ENCODE results near the gene SLC28A1. TPM values are rescaled to one million over a fixed set of nuclear protein-coding genes. Genes with fewer than 3 reads are reported as not detected.

SLC28A1 gene
- total and polyA plus RNA-seq, 2 of the 4 experiments (the other 2 are of a cell fraction), result not detected

- H3K4me2 ChIP-seq (ENCODE audit: low read depth, low read length), result no peak overlapping the region
- WGBS, 2 experiments (ENCODE audit: extremely low coverage in 2 of 2, insufficient read length in 1 of 2), result no CpG with 5 or more reads among the region's 1 CpG
- DNase-seq (no peak), ATAC-seq (ENCODE audit: low read depth) (no peak)
- dilution Hi-C loops (cut with HindIII; ENCODE audit: low sequenced_read_pairs, unreplicated experiment) (no loop called here), in situ Hi-C loops (cut with MboI; ENCODE audit: low sequenced_read_pairs) (no loop called here), intact Hi-C loops (cut with micrococcal nuclease) (no loop called here)
- ChIA-PET CTCF (no interaction called here), POLR2A (ENCODE audit: unreplicated experiment) (no interaction called here)
- H2AK9ac ChIP-seq (replicated peaks; ENCODE audit: low read depth, low read length, poor library complexity), result no peak overlapping the region
- H2AFZ ChIP-seq (replicated peaks; ENCODE audit: low read length, poor library complexity), result no peak overlapping the region
- no peak overlapping the region for H3K14ac ChIP-seq (replicated peaks; ENCODE audit: low read depth, low read length)
- H3K9me3 ChIP-seq (ENCODE audit: control insufficient read depth, insufficient read depth, low read length), result no peaks in the 10 kb centered on the region
- peak overlapping the region; percentile 32; the same call in 1 of the 2 replicates for H2AK5ac ChIP-seq (ENCODE audit: low read depth, low read length)
- H2BK20ac ChIP-seq (ENCODE audit: low read depth, low read length), result no peak overlapping the region
- H4K8ac ChIP-seq (ENCODE audit: low read depth in 2 of 2, low read length in 2 of 2), result no peak overlapping the region
- peaks cover 8% of the 10 kb centered on the region; the same call in 1 of the 2 replicates for H3K4me1 ChIP-seq (ENCODE audit: control insufficient read depth, insufficient read depth, low read length)
- no peak overlapping the region for H2BK5ac ChIP-seq (ENCODE audit: low read depth, low read length, poor library complexity, severe bottlenecking)
- no peaks in the 10 kb centered on the region for H3K79me1 ChIP-seq (ENCODE audit: low read depth in 1 of 2, low read length in 2 of 2)
- H2BK120ac ChIP-seq (ENCODE audit: low read depth, low read length), result no peak overlapping the region
- H3K27me3 ChIP-seq (ENCODE audit: control insufficient read depth, insufficient read depth, low read length), result no peaks in the 10 kb centered on the region; the same call in 1 of the 2 replicates
- H3K23ac ChIP-seq (ENCODE audit: low read depth, low read length), result no peak overlapping the region
- H3K4me3 ChIP-seq (ENCODE audit: insufficient read depth, low read depth, low read length), result no peak overlapping the region
- H3K18ac ChIP-seq (ENCODE audit: low read depth, low read length), result no peak overlapping the region
- no peak overlapping the region for H3K9ac ChIP-seq (ENCODE audit: low read depth, low read length)
- no peak overlapping the region for H3K56ac ChIP-seq (ENCODE audit: extremely low read depth, insufficient read depth, low read length)
- H4K5ac ChIP-seq (ENCODE audit: low read depth, low read length), result no peak overlapping the region
- no peak for TF ChIP-seq RAD21 (IDR thresholded peaks at IDR 0.05; ENCODE audit: low read length)
- TF ChIP-seq NFE2L2 (IDR thresholded peaks at IDR 0.05; ENCODE audit: low read depth, low read length), result no peak
- no peak for TF ChIP-seq ELK1 (IDR thresholded peaks at IDR 0.05; ENCODE audit: borderline replicate concordance, low read depth, low read length)
- TF ChIP-seq BHLHE40 (IDR thresholded peaks at IDR 0.05; ENCODE audit: low read depth, low read length), result no peak
- no peak for TF ChIP-seq RFX5 (IDR thresholded peaks at IDR 0.05; ENCODE audit: low read depth, low read length)
- TF ChIP-seq MXI1 (IDR thresholded peaks at IDR 0.05; ENCODE audit: borderline replicate concordance, low read depth, low read length), result no peak
- no peak for TF ChIP-seq CEBPB (IDR thresholded peaks at IDR 0.05; ENCODE audit: low read depth, low read length)
- no peak for TF ChIP-seq USF2 (IDR thresholded peaks at IDR 0.05; ENCODE audit: low read depth, low read length)
- TF ChIP-seq CTCF (conservative IDR thresholded peaks at IDR 0.05; ENCODE audit: low read depth, low read length), result no peak
- TF ChIP-seq RCOR1 (IDR thresholded peaks at IDR 0.05; ENCODE audit: insufficient replicate concordance, low read length), result no peak
- no peak for TF ChIP-seq CHD1 (IDR thresholded peaks at IDR 0.05; ENCODE audit: low read depth, low read length)
- TF ChIP-seq FOS (IDR thresholded peaks at IDR 0.05; ENCODE audit: low read depth, low read length), result no peak
- TF ChIP-seq SMC3 (IDR thresholded peaks at IDR 0.05; ENCODE audit: low read depth, low read length), result no peak
- no peak for TF ChIP-seq MAFK (IDR thresholded peaks at IDR 0.05; ENCODE audit: low read depth, low read length)
- no peak for TF ChIP-seq MAZ (IDR thresholded peaks at IDR 0.05; ENCODE audit: borderline replicate concordance, low read depth, low read length)
- no peak for TF ChIP-seq POLR2A (IDR thresholded peaks at IDR 0.05; ENCODE audit: low read depth, low read length)
- no peak overlapping the region for H4K91ac ChIP-seq (ENCODE audit: insufficient read depth, low read depth, low read length)
- no TSS peak for BruUV-seq (replicated peaks)
- no peaks in the 10 kb centered on the region for H4K20me1 ChIP-seq (ENCODE audit: insufficient read depth, low read length)
- H3K4ac ChIP-seq (ENCODE audit: low read depth, low read length), result no peak overlapping the region
- H3K36me3 ChIP-seq (ENCODE audit: control insufficient read depth, insufficient read depth, low read length), result no peaks in the 10 kb centered on the region
- H3K27ac ChIP-seq (ENCODE audit: insufficient read depth, low read length), result no peak overlapping the region
- peaks cover 11% of the 10 kb centered on the region for H3K9me1 ChIP-seq (ENCODE audit: insufficient read depth, low read length)
- H2BK15ac ChIP-seq (ENCODE audit: low read depth, low read length), result no peak overlapping the region
These were observed 33.0 kb downstream of the SLC28A1 start for GRCh38 chr15:84917452-84917851.
